Stimulated activated CD4-positive, alpha-beta T cell treated with anti-CD3 and anti-CD28 coated beads, Interleukin-2, amount 100 ng/mL, for 4 hours (primary cell): Measurements from ENCODE around the gene CCDC47.
"Not testable (repeated sequence)": the region's sequence is repeated elsewhere in the genome, so short reads cannot be mapped to it uniquely, and the experiment has no call there.

Experiments
- DNase-seq: peaks from one replicate; pipeline ENCODE4 v3.0.0-alpha.2; 2020; ENCODE audit warnings: low read depth

CCDC47 gene

GRCh38 chr17:63773272-63774140 is at the start of gene CCDC47:
Gene CCDC47 (minus strand): TSS chr17:63773597. CDS start chr17:63766175, 7,422 bp downstream.
- DNase-seq, result peak; percentile 98

GRCh38 chr17:63822537-63822936 is 49.1 kb upstream of the CCDC47 start:
- no peak for DNase-seq

GRCh38 chr17:63821804-63822203 is 48.4 kb upstream of the CCDC47 start:
- DNase-seq, result no peak

GRCh38 chr17:63820963-63821561 is 47.7 kb upstream of the CCDC47 start:
- DNase-seq, result no peak

GRCh38 chr17:63819585-63820537 is 46.5 kb upstream of the CCDC47 start:
- DNase-seq, result no peak

- no peak for DNase-seq
These were observed 45.7 kb upstream of the CCDC47 start for GRCh38 chr17:63819131-63819530.

- DNase-seq, result no peak
These were observed 44.5 kb upstream of the CCDC47 start for GRCh38 chr17:63817736-63818385.

GRCh38 chr17:63816669-63817068 is 43.3 kb upstream of the CCDC47 start:
- DNase-seq, result no peak

- no peak for DNase-seq
These were observed 42.7 kb upstream of the CCDC47 start for GRCh38 chr17:63816123-63816522.

GRCh38 chr17:63809970-63810369 is 36.6 kb upstream of the CCDC47 start:
- no peak for DNase-seq

GRCh38 chr17:63805591-63805990 is 32.2 kb upstream of the CCDC47 start:
- DNase-seq, result no peak

GRCh38 chr17:63804328-63804727 is 30.9 kb upstream of the CCDC47 start:
- DNase-seq, result no peak

- no peak for DNase-seq
These were observed 27.4 kb upstream of the CCDC47 start for GRCh38 chr17:63800783-63801182.

GRCh38 chr17:63798572-63799106 is 25.2 kb upstream of the CCDC47 start:
- no peak for DNase-seq

- not testable (repeated sequence) for DNase-seq
These were observed 23.0 kb upstream of the CCDC47 start for GRCh38 chr17:63796375-63796774.

- no peak for DNase-seq
These were observed 18.8 kb upstream of the CCDC47 start for GRCh38 chr17:63792055-63792729.

GRCh38 chr17:63790057-63790456 is 16.7 kb upstream of the CCDC47 start:
- no peak for DNase-seq

- no peak for DNase-seq
These were observed 13.7 kb upstream of the CCDC47 start for GRCh38 chr17:63786971-63787711.

GRCh38 chr17:63786117-63786516 is 12.7 kb upstream of the CCDC47 start:
- DNase-seq, result no peak

- no peak for DNase-seq
These were observed 12.2 kb upstream of the CCDC47 start for GRCh38 chr17:63785556-63785955.
